Aorta (tissue), 5 donors: ENCODE data around the gene RBMX2. TPM values are rescaled to one million over a fixed set of nuclear protein-coding genes. Genes with fewer than 3 reads are reported as not detected.
"Not testable (repeated sequence)": the region's sequence is repeated elsewhere in the genome, so short reads cannot be mapped to it uniquely, and the experiment has no call there.

Experiments
- ATAC-seq: fragments of 200-7000 bp; cut with Tn5 transposase; one replicate; pipeline ENCODE4 v1.9.1; 2022; ENCODE audit warnings: moderate library complexity; ENCODE audit not compliant: low FRiP score
- DNase-seq, 2 donors: peaks; one replicate each; pipeline ENCODE4 v3.0.0-alpha.2; 2020
- H3K27ac ChIP-seq, 2 donors: one replicate each; pipeline ENCODE4 v1.5.1; 2013; ENCODE audit warnings: low read length in 2 of 2, mild to moderate bottlenecking in 2 of 2, moderate library complexity in 2 of 2, control low read depth in 1 of 2, inconsistent platforms in 1 of 2, low read depth in 1 of 2
- H3K27me3 ChIP-seq, 2 donors: one replicate each; pipeline ENCODE4 v1.6.1; 2013; ENCODE audit warnings: control low read depth in 1 of 2, low read length in 1 of 2, mild to moderate bottlenecking in 1 of 2, moderate library complexity in 1 of 2; ENCODE audit not compliant: insufficient read depth in 2 of 2, control insufficient read depth in 1 of 2
- H3K36me3 ChIP-seq, 2 donors: one replicate each; pipeline ENCODE4 v1.6.1; 2013; ENCODE audit warnings: control low read depth in 1 of 2, low read length in 1 of 2, mild to moderate bottlenecking in 1 of 2; ENCODE audit not compliant: insufficient read depth in 2 of 2, control insufficient read depth in 1 of 2
- H3K4me1 ChIP-seq, 2 donors: one replicate each; pipeline ENCODE4 v1.6.1; 2013; ENCODE audit warnings: low read length in 2 of 2, control low read depth in 1 of 2, mild to moderate bottlenecking in 1 of 2, moderate library complexity in 1 of 2; ENCODE audit not compliant: insufficient read depth in 2 of 2, control insufficient read depth in 1 of 2
- H3K4me3 ChIP-seq, 2 donors: one replicate each; pipeline ENCODE4 v1.5.1; 2013; ENCODE audit warnings: low read length in 2 of 2, control low read depth in 1 of 2, mild to moderate bottlenecking in 1 of 2
- H3K9me3 ChIP-seq: one replicate; pipeline ENCODE4 v1.6.1; 2013; ENCODE audit warnings: mild to moderate bottlenecking, low read length; ENCODE audit not compliant: control insufficient read depth
- WGBS, 2 donors: extraction: QIAGEN DNeasy Blood & Tissue Kit; methylation state at CpG; one replicate each; pipeline ENCODE4 v1.1.7; 2013; 5-methylcytosine and 5-hydroxymethylcytosine counted together
- intact Hi-C, 2 donors: fragments of 100-400 bp; cut with DNase I; formaldehyde crosslinking; loops; one replicate each; pipeline versions ENCODE4 v1.14.2 to v1.15.0; 2022
- polyA plus RNA-seq, 2 donors: library from polyadenylated mRNA; stranded (reverse); fragments of 200-250 nt; gene quantifications; one replicate each; pipeline ENCODE4 v1.2.3, GENCODE V29; 2013
- total RNA-seq, 2 donors: library from RNA; stranded (reverse); fragmentation: NEBNext Ultra II Directional; extraction: Animal tissue kit (Norgen Biotek cat#: 25700); gene quantifications; one replicate each; pipeline ENCODE4 v1.2.1, GENCODE V29; 2021
- donor health status: healthy with polysubstance abuse.
- donor health status: Bipolar disorder and iron deficiency.
- donor health status: DM: no; HTN: no; CAD: no.
- donor health status: DM: no; HTN: no; CAD: no.
- donor health status: DM: yes; HTN: yes; CAD: no.

Gene RBMX2
- total and polyA plus RNA-seq, 4 donors: 18.5 to 50.3 (median 20.9) TPM

- intact Hi-C loops, H3K9me3 ChIP-seq, H3K27me3 ChIP-seq, H3K4me3 ChIP-seq, H3K4me1 ChIP-seq, H3K36me3 ChIP-seq, ATAC-seq, H3K27ac ChIP-seq, DNase-seq: not testable (repeated sequence)
- 57 to 80% methylated on average over 5 of the region's 5 CpGs for WGBS, 2 donors
Observed at GRCh38 chrX:130429236-130429635, 27.4 kb downstream of the RBMX2 start.

DNA sequence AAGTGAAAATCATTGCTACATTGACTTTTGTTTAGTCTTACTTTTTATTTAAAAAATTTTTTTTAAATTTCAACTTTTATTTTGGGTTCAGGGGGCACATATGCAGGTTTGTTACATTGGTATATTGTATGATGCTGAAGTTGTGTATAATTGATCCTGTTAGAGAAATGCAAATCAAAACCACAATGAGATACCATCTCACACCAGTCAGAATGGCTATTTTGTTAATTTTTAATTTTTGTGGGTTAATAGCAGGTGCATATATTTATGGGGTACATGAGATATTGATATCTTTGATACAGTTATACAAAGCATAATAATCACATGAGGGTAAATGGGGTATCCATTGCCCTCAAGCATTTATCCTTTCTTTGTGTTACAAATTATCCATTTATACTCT is 34.1 kb downstream of the RBMX2 start:
- Histone ChIP-seq H3K36me3 (no peaks in the 10 kb centered on the region), H3K27me3 (no peaks in the 10 kb centered on the region), H3K27ac (no peak overlapping the region), H3K4me1 (no peaks in the 10 kb centered on the region), H3K9me3 (no peaks in the 10 kb centered on the region), H3K4me3 (no peak overlapping the region)
- ATAC-seq (no peak), DNase-seq (no peak)
- intact Hi-C loops: no loop called here

- H3K4me3 ChIP-seq, DNase-seq, ATAC-seq, H3K9me3 ChIP-seq, H3K36me3 ChIP-seq, intact Hi-C loops, H3K27ac ChIP-seq, H3K27me3 ChIP-seq, H3K4me1 ChIP-seq: not testable (repeated sequence)
- 82 to 88% methylated on average over 2 of the region's 2 CpGs for WGBS, 2 donors
Observed at GRCh38 chrX:130437996-130438395, 36.2 kb downstream of the RBMX2 start.

DNA sequence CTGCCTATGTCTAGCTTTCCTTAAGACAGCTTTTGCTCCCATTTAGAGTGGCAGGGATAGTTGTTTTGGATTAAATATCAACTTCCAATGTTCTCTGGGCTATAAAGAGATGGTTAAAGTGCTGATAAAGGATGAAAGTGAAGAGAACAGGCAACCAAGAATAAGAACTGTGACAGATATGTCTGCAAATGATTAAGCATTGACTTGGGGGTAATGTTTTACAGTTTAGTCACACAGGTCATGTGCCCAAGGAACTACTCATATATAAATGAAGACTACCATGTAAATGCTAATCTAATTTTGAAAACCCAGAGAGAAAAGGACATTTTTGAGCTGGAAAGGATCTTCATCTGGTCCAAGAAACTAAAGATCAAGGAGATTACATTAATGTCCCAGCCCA is 42.1 kb downstream of the RBMX2 start:
- DNase-seq (no peak), ATAC-seq (no peak)
- Histone ChIP-seq H3K27me3 (no peaks in the 10 kb centered on the region), H3K9me3 (no peaks in the 10 kb centered on the region), H3K27ac (no peak overlapping the region), H3K4me1 (no peaks in the 10 kb centered on the region), H3K4me3 (no peak overlapping the region), H3K36me3 (no peaks in the 10 kb centered on the region)
- intact Hi-C loops: no loop called here

DNA sequence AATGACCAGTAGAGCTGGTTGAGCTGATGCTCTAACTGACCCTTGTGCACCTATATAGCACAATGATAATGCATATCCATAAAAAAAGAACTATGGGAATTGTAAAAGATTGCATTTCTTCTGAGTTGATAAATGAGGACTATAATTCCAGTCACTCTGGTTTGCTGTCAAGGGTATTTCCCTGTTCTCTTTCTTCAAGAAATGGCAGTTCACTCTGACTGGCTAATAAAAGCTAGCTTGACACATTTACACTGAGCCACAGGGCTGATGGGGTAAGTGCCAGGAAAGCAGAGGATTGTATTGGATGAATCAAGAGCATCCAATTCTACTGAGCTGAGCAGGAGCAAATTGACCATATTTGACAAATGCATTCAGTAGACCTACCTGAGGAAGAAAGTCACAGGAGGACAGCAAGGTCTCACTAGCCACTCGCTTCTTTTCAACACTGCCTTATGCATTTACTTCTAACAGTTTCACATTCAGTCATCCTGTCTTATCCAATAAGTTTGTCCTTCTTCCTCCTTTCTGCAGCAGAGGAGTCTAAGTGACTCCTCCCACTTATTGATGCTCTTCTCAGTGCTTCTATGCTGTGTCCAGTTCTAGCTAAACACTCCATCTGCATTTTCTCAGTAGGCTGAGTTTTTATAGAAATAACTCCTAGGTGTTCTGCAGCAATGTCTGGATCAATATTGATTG is 43.0 kb downstream of the RBMX2 start:
- Histone ChIP-seq H3K27ac (no peak overlapping the region), H3K9me3 (no peaks in the 10 kb centered on the region), H3K4me3 (no peak overlapping the region), H3K36me3 (no peaks in the 10 kb centered on the region), H3K4me1 (no peaks in the 10 kb centered on the region), H3K27me3 (no peaks in the 10 kb centered on the region)
- WGBS, 2 donors: 87 to 90% methylated on average over 1 of the region's 1 CpG
- no peak for DNase-seq
- no peak for ATAC-seq
- intact Hi-C loops: no loop called here

DNA sequence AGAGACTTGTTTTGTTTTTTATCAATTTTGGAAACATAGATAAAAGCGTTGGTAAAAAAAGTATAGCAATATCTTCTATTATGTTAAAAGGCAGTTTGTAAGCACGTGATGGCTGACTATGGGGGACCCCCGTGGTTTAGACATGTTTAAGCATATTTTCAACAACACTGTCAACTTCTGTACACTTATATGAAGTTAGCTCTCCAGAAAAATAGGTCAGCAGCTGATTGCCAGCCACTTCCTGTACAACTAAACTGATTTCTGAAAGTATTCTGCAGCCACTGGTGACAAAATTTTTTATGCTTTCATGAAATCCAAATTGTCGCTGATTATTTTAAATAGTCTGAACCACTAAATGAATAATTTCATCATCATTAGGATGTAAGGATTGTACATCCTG is 45.2 kb downstream of the RBMX2 start:
- H3K4me3 ChIP-seq: no peak overlapping the region
- no peaks in the 10 kb centered on the region for H3K27me3 ChIP-seq
- H3K27ac ChIP-seq: no peak overlapping the region
- no peaks in the 10 kb centered on the region for H3K36me3 ChIP-seq
- no peaks in the 10 kb centered on the region for H3K4me1 ChIP-seq
- H3K9me3 ChIP-seq: no peaks in the 10 kb centered on the region
- 49 to 64% methylated on average over 4 of the region's 4 CpGs for WGBS, 2 donors
- intact Hi-C loops: no loop called here
- DNase-seq: no peak
- ATAC-seq: no peak

Other genes starting within 250 kb of the RBMX2 start
- gene AIFM1, start 236.1 kb upstream of the RBMX2 start, total RNA-seq: 10 to 100 TPM; 12.7 to 16.8 TPM
- 10 to 100 TPM; 15.7 to 17.0 TPM for gene AIFM1, start 236.1 kb upstream of the RBMX2 start, polyA plus RNA-seq
- gene RAB33A, start 230.0 kb upstream of the RBMX2 start, total RNA-seq: 1 to 10 TPM in 1 of 2 donors, under 1 TPM in 1; 0.69 to 1.8 TPM
- gene RAB33A, start 230.0 kb upstream of the RBMX2 start, polyA plus RNA-seq: under 1 TPM; 0.64 to 0.88 TPM
- 1 to 10 TPM; 5.0 TPM for gene ZNF280C, start 133.1 kb upstream of the RBMX2 start, total RNA-seq
- gene ZNF280C, start 133.1 kb upstream of the RBMX2 start, polyA plus RNA-seq: under 1 TPM; 0.75 to 0.97 TPM
- 10 to 100 TPM; 10.5 to 14.7 TPM for gene SLC25A14, start 62.1 kb upstream of the RBMX2 start, total RNA-seq
- gene SLC25A14, start 62.1 kb upstream of the RBMX2 start, polyA plus RNA-seq: 10 to 100 TPM; 12.0 to 27.2 TPM
- not detected for gene GPR119, start 16.3 kb upstream of the RBMX2 start, total RNA-seq
- gene GPR119, start 16.3 kb upstream of the RBMX2 start, polyA plus RNA-seq: not detected